Hematopoietic multipotent progenitor cell treated with erythropoietin and hydrocortisone succinate and interleukin-3 and kit ligand, for 8 days (in vitro differentiated cells): ENCODE results near the gene AKAP8.
"Not testable (repeated sequence)": the region's sequence is repeated elsewhere in the genome, so short reads cannot be mapped to it uniquely, and the experiment has no call there.

Experiments used
- DNase-seq: peaks from one replicate; pipeline ENCODE4 v3.0.0-alpha.2; 2015

AKAP8 gene

DNA sequence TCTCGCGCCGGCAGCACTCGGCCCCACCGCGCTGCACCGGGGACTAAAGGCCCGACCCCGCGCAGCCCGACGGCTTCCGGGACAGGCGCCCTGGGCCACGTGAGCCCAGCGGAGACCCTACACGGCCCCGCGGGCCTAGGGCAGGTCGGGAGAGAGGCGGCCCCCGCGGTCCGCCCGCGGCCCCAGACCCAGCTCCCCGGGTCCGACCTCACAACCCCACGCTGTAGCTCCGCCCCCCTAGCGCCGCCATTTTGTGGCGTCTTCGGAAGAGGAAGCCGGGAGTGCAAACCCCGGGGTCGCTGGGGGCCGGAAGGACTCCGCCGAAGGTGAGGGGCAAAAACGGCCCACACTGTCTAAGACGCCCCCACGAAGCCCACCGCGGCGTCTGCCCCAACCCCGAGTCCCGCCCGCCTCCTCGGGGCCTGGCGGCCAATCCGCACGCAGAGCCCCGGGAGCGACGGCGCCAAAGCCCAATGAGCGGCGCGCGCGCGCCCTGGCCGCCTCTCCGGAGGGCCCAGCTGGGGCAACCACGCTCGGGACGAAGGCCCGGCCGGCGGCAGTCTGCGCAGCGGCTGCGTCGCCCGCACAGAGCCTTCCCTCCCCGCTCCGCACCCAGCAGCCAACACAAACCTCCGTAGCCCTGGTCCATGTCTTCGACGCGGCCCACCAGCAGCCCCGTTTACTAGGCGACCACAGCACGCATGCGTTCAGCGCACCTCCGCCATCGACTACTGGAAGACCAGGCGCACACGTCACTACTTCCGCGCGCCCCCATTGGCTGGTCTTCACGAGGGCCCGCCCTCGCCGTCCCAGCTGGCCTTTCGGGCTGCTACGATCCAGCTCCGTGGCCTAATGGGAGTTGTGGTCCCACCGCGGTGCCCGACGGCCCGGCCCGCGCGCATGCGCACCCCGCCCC is at the start of gene AKAP8:
AKAP8 (minus strand) TSS at position 705 of the 916 bp plus-strand sequence; CDS start at position 649, 56 bp downstream.
- peak; percentile 98 for DNase-seq

GRCh38 chr19:15427991-15428471 is 48.4 kb upstream of the AKAP8 start:
- no peak for DNase-seq

- DNase-seq, result no peak
These were observed 47.7 kb upstream of the AKAP8 start for GRCh38 chr19:15427350-15427700.

GRCh38 chr19:15426485-15427349 is 47.1 kb upstream of the AKAP8 start:
- no peak for DNase-seq

- DNase-seq, result no peak
These were observed 45.8 kb upstream of the AKAP8 start for GRCh38 chr19:15425321-15425950.

DNA sequence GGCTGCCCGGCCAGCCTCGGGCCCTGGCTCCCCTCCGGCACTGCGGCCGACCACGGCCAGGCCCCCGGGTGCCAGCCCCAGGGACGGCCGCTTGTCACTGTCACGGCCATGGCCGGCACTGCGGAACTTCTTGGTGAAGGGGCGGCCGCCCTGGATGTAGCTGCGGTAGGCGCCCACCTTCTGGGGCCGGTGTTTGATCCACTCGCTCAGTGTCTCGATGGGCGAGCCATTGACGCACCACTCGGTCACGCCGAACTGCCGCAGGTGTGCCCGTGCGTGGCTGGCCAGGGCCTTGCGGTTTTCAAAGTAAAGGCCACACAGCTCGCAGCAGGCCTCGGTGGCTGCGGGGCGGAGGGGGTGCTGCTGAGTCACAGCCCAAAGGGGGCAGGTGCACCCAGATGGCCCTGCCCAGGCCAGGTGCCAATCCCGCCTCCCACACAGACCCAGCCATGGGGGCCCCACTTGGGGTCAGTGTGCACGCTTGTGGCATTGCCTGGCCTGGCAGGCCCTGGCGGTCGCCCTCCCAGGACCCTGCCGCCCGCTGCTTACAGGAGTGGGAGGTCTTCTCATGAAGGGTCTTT is 45.2 kb upstream of the AKAP8 start:
- no peak for DNase-seq

DNA sequence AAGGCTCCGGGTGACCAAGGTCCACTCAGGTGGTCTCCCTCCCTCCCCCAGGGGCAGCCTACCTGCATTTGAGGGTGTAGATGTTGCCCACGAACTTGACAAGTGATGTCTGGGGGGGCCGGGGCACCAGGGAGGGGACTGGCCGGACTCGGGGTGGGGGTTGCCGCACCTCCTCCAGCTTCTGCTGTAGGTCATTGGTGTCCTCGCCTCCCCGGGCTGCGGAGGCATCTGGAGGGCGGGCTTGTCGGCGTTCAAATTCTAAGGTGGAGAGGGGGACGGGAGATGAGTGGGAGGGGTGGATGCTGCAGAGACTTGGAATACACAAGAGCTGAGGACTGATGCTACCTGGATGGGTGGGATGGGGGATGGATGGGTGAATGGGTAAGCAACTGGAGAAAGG is 44.5 kb upstream of the AKAP8 start:
- no peak for DNase-seq

DNA sequence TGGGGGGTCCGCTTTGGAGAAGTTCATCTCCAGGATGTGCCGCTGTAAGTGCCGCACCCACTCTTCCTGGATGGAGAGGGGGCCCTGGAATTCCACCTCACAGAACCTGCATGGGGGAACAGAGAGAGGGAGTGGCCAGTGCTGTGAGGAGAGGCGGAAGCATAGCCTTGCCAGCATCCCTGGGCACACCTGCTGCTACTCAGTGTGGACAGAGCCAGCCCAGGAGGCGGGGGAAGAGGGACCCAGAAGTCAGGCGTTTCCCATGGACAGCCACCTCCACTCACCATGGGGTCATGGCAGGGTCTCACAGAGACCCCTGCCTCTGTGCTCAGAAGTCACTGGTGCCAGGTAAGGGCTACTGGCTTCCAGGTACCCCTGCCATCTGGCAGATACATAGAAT is 43.5 kb upstream of the AKAP8 start:
- DNase-seq, result no peak

- DNase-seq, result no peak
These were observed 42.9 kb upstream of the AKAP8 start for GRCh38 chr19:15422296-15423075.

- peak; percentile 53 for DNase-seq
These were observed 42.2 kb upstream of the AKAP8 start for GRCh38 chr19:15421721-15422260.

GRCh38 chr19:15421136-15421695 is 41.6 kb upstream of the AKAP8 start:
- DNase-seq, result no peak

- DNase-seq, result no peak
These were observed 39.9 kb upstream of the AKAP8 start for GRCh38 chr19:15419413-15420025.

DNA sequence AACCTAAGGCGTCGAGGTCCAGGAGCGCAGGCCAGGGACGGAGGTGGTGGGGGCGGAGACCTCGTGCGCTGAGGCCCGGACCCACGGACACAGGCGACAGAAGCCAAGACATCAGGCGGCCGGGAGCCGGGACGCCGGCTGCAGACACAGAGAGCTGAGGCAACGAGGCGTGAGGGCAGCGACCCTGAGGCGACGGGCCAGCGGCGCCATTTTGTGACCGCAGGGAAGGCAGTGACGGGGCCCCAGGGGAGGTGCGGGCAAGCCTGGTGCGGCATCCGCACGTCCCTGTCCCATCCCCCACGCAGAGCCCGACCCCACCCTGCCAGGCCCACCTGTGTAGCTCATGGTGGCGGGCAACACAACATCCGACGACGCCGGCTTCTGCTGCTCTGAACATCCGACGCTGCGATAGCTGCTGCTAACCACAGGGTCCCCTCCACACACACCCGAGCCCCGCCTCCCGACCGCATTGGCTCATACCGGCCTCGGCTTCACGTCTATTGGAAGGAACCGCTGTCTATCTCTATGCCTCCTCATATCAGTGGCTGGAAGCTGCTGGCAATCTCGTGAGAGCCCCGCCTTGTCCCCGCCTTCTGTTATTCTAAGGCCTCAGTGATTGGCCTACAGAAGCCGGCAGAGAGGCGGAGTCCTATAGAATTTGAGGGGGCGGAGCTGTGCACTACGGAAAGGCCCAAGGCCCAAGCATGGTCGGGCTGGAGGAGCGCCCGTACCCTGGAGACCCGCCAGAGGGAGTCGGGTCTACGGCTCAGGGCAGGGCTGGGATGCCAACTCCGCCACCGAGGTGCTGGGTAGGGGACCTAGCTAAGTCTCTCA is 39.2 kb upstream of the AKAP8 start, which contains the start of gene AKAP8L:
AKAP8L (minus strand) TSS at position 410 of the 834 bp plus-strand sequence; CDS start at position 345, 65 bp downstream.
- DNase-seq, result peak; percentile 100

DNA sequence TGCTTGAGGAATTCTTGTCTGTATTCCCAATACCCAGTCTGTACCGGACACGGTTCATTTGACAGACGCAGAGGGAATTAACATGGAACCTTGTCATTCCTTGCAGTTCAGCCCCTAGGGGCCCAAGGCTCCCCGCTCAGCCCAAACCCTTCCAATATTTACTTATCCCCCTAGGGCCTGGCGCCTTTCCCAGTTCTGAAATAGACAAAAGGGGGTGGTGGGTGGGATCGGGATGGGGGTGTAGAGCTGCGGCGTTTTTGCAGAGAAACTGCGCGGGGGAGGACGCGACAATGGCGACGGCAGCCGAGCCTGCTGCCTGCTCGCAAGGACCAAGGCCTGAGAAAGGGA is 38.6 kb upstream of the AKAP8 start:
- DNase-seq, result peak; percentile 44

DNA sequence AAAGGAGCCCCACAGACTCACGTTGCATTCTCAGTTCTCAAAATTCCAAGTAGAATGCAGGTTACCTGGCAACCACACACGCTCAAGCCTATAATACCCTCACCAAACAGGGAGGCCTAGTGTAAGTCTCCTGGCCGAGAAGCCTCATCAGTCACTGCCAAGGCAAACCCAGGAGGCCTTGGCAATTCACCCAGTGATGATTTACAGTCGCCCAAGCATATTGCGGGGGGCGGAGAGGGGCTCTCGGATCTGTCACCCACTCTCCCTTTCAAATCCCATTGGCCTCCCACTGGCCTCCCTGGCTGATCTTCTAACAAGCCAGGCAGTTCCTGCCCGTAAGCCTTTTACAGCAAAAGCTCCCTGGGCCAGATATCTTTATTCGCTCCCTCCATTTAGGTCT is 38.1 kb upstream of the AKAP8 start:
- no peak for DNase-seq

DNA sequence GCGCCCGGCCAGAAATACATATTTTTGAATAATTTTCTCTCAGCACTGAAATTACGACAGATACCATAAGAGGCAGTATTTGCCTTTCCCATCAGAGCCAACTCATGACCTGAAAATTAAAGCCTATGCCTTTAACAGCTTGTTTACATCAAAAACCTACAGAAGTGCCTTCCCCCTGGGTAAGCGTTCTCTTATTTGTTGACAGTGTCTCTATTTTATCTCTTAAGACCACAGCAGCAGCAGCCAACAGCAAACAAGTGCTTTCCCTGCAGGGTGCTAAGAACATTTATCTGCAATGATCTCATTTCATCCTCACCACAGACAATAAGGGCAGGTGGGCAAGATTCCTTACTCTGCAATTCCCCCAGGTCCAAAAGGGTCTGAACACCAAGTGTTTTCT is 33.2 kb upstream of the AKAP8 start:
- peak; percentile 30 for DNase-seq

DNA sequence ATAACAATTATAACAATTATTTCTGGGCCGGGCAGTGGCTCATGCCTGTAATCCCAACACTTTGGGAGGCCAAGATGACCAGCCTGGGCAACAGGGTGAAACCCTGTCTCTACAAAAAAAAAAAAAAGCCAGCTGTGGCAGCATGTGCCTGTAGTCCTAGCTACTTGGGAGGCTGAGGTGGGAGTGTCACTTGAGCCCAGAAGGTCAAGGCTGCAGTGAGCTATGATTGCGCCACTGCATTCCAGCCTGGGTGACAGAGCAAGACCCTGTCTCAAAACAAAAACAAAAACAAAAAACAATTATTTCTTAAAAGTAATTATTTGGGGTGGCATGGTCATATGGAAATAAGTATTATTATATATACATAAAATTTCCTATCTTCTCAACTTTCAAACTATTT is 31.8 kb upstream of the AKAP8 start:
- not testable (repeated sequence) for DNase-seq

- no peak for DNase-seq
These were observed 25.2 kb upstream of the AKAP8 start for GRCh38 chr19:15404780-15405211.

GRCh38 chr19:15404097-15404779 is 24.7 kb upstream of the AKAP8 start:
- DNase-seq, result peak; percentile 85
